ENCODE results near the gene CACNA2D2. TPM values are rescaled to one million over a fixed set of nuclear protein-coding genes. Genes with fewer than 3 reads are reported as not detected.

Gene CACNA2D2
- total and polyA plus RNA-seq, 2 of the 4 experiments (the other 2 are of a cell fraction), result 0.15 TPM; not detected in 1

- Histone ChIP-seq H3K79me1 (ENCODE audit: low read depth in 1 of 2, low read length in 2 of 2) (no peaks in the 10 kb centered on the region), H2BK15ac (ENCODE audit: low read depth, low read length) (no peak overlapping the region), H3K56ac (ENCODE audit: extremely low read depth, insufficient read depth, low read length) (no peak overlapping the region), H2AFZ (replicated peaks; ENCODE audit: low read length, poor library complexity) (no peak overlapping the region), H3K9me1 (ENCODE audit: insufficient read depth, low read length) (no peaks in the 10 kb centered on the region), H2BK120ac (ENCODE audit: low read depth, low read length) (no peak overlapping the region), H3K27me3 (ENCODE audit: control insufficient read depth, insufficient read depth, low read length) (peaks cover 34% of the 10 kb centered on the region), H2BK5ac (ENCODE audit: low read depth, low read length, poor library complexity, severe bottlenecking) (no peak overlapping the region), H3K9me3 (ENCODE audit: control insufficient read depth, insufficient read depth, low read length) (no peaks in the 10 kb centered on the region), H3K4me2 (ENCODE audit: low read depth, low read length) (no peak overlapping the region), H4K8ac (ENCODE audit: low read depth in 2 of 2, low read length in 2 of 2) (no peak overlapping the region), H2BK20ac (ENCODE audit: low read depth, low read length) (no peak overlapping the region), H3K36me3 (ENCODE audit: control insufficient read depth, insufficient read depth, low read length) (no peaks in the 10 kb centered on the region), H3K4me3 (ENCODE audit: insufficient read depth, low read depth, low read length) (no peak overlapping the region), H4K20me1 (ENCODE audit: insufficient read depth, low read length) (no peaks in the 10 kb centered on the region), H3K23ac (ENCODE audit: low read depth, low read length) (no peak overlapping the region), H2AK5ac (ENCODE audit: low read depth, low read length) (no peak overlapping the region), H3K14ac (replicated peaks; ENCODE audit: low read depth, low read length) (no peak overlapping the region), H3K4ac (ENCODE audit: low read depth, low read length) (no peak overlapping the region), H4K91ac (ENCODE audit: insufficient read depth, low read depth, low read length) (no peak overlapping the region), H3K9ac (ENCODE audit: low read depth, low read length) (no peak overlapping the region), H3K27ac (ENCODE audit: insufficient read depth, low read length) (no peak overlapping the region), H3K4me1 (ENCODE audit: control insufficient read depth, insufficient read depth, low read length) (no peaks in the 10 kb centered on the region), H3K18ac (ENCODE audit: low read depth, low read length) (no peak overlapping the region), H2AK9ac (replicated peaks; ENCODE audit: low read depth, low read length, poor library complexity) (peak overlapping the region; percentile 58), H4K5ac (ENCODE audit: low read depth, low read length) (no peak overlapping the region)
- in situ Hi-C loops (cut with MboI; ENCODE audit: low sequenced_read_pairs) (no loop called here), intact Hi-C loops (cut with micrococcal nuclease) (no loop called here), dilution Hi-C loops (cut with HindIII; ENCODE audit: low sequenced_read_pairs, unreplicated experiment) (no loop called here)
- no peak for DNase-seq
- ChIA-PET CTCF (no interaction called here), POLR2A (ENCODE audit: unreplicated experiment) (no interaction called here)
- no peak for TF ChIP-seq ELK1 (IDR thresholded peaks at IDR 0.05; ENCODE audit: borderline replicate concordance, low read depth, low read length)
- TF ChIP-seq CHD1 (IDR thresholded peaks at IDR 0.05; ENCODE audit: low read depth, low read length), result no peak
- TF ChIP-seq NFE2L2 (IDR thresholded peaks at IDR 0.05; ENCODE audit: low read depth, low read length), result no peak
- TF ChIP-seq RFX5 (IDR thresholded peaks at IDR 0.05; ENCODE audit: low read depth, low read length), result no peak
- no peak for TF ChIP-seq CEBPB (IDR thresholded peaks at IDR 0.05; ENCODE audit: low read depth, low read length)
- TF ChIP-seq MAZ (IDR thresholded peaks at IDR 0.05; ENCODE audit: borderline replicate concordance, low read depth, low read length), result no peak
- no peak for TF ChIP-seq CTCF (conservative IDR thresholded peaks at IDR 0.05; ENCODE audit: low read depth, low read length)
- no peak for TF ChIP-seq RAD21 (IDR thresholded peaks at IDR 0.05; ENCODE audit: low read length)
- TF ChIP-seq SMC3 (IDR thresholded peaks at IDR 0.05; ENCODE audit: low read depth, low read length), result no peak
- no peak for TF ChIP-seq MXI1 (IDR thresholded peaks at IDR 0.05; ENCODE audit: borderline replicate concordance, low read depth, low read length)
- TF ChIP-seq USF2 (IDR thresholded peaks at IDR 0.05; ENCODE audit: low read depth, low read length), result no peak
- TF ChIP-seq FOS (IDR thresholded peaks at IDR 0.05; ENCODE audit: low read depth, low read length), result no peak
- no peak for TF ChIP-seq POLR2A (IDR thresholded peaks at IDR 0.05; ENCODE audit: low read depth, low read length)
- TF ChIP-seq RCOR1 (IDR thresholded peaks at IDR 0.05; ENCODE audit: insufficient replicate concordance, low read length), result no peak
- TF ChIP-seq MAFK (IDR thresholded peaks at IDR 0.05; ENCODE audit: low read depth, low read length), result no peak
- no peak for TF ChIP-seq BHLHE40 (IDR thresholded peaks at IDR 0.05; ENCODE audit: low read depth, low read length)
- no peak for ATAC-seq (ENCODE audit: low read depth)
- no TSS peak for BruUV-seq (replicated peaks)
- 42% methylated on average over 5 of the region's 9 CpGs; no CpG with 5 or more reads in 1 of the 2 experiments for WGBS, 2 experiments (ENCODE audit: extremely low coverage in 2 of 2, insufficient read length in 1 of 2)
Observed at GRCh38 chr3:50552598-50552997, 49.2 kb upstream of the CACNA2D2 start.
